SK-N-SH treated with all-trans-retinoic acid at 6 μM for 48 hours (cell line): ENCODE measurements around the gene PPM1K.

Source experiments
- ATAC-seq: fragments of 200-7000 bp; cut with Tn5 transposase; 3 replicates; pipeline ENCODE4 v1.9.1; 2020; ENCODE audit warnings: mild to moderate bottlenecking, moderate library complexity
- ARNTL ChIP-seq: fragments of 450-650 bp; formaldehyde crosslinking; IDR thresholded peaks from 2 replicates; pipeline ENCODE4 v1.5.0; 2020; ENCODE audit warnings: low read depth, mild to moderate bottlenecking, moderate library complexity, borderline replicate concordance
- BACH2 ChIP-seq: fragments of 250-450 bp; sonication (Bioruptor Pico); IDR thresholded peaks from 2 replicates; pipeline ENCODE4 v1.9.0; 2021; ENCODE audit warnings: mild to moderate bottlenecking, borderline replicate concordance
- CSDC2 ChIP-seq: fragments of 250-450 bp; sonication (Bioruptor Pico); IDR thresholded peaks from 2 replicates; pipeline ENCODE4 v1.5.0; 2020; ENCODE audit warnings: mild to moderate bottlenecking, moderate library complexity
- CSRNP3 ChIP-seq: fragments of 250-450 bp; sonication (Bioruptor Pico); IDR thresholded peaks from 2 replicates; pipeline ENCODE4 v1.5.1; 2021; ENCODE audit warnings: mild to moderate bottlenecking, moderate library complexity
- ESRRG ChIP-seq: fragments of 250-450 bp; sonication (Bioruptor Pico); IDR thresholded peaks from 2 replicates; pipeline ENCODE4 v1.6.1; 2021; ENCODE audit warnings: mild to moderate bottlenecking
- GLIS3 ChIP-seq: fragments of 250-450 bp; sonication (Bioruptor Pico); IDR thresholded peaks from 2 replicates; pipeline ENCODE4 v1.5.0; 2020; ENCODE audit warnings: mild to moderate bottlenecking, moderate library complexity
- ISL1 ChIP-seq: fragments of 250-450 bp; sonication (Bioruptor Pico); IDR thresholded peaks from 2 replicates; pipeline ENCODE4 v2.1.2; 2022; ENCODE audit warnings: mild to moderate bottlenecking, moderate library complexity
- OSR1 ChIP-seq: fragments of 250-450 bp; sonication (Bioruptor Pico); IDR thresholded peaks from 2 replicates; pipeline ENCODE4 v1.8.0; 2022; ENCODE audit warnings: moderate library complexity, mild to moderate bottlenecking, inconsistent platforms
- PATZ1 ChIP-seq: fragments of 250-450 bp; sonication (Bioruptor Pico); IDR thresholded peaks from 2 replicates; pipeline ENCODE4 v1.8.0; 2020; ENCODE audit warnings: mild to moderate bottlenecking, moderate library complexity, borderline replicate concordance
- PPARA ChIP-seq: fragments of 250-450 bp; sonication (Bioruptor Pico); IDR thresholded peaks from 2 replicates; pipeline ENCODE4 v1.5.0; 2020; ENCODE audit warnings: mild to moderate bottlenecking, borderline replicate concordance
- SNAI2 ChIP-seq: fragments of 250-450 bp; sonication (Bioruptor Pico); IDR thresholded peaks from 2 replicates; pipeline ENCODE4 v1.5.0; 2020; ENCODE audit warnings: mild to moderate bottlenecking, moderate library complexity
- TCF4 ChIP-seq: fragments of 250-450 bp; sonication (Bioruptor Pico); IDR thresholded peaks from 2 replicates; pipeline ENCODE4 v1.8.0; 2021; ENCODE audit warnings: mild to moderate bottlenecking, moderate library complexity, borderline replicate concordance
- TOX ChIP-seq: fragments of 250-450 bp; sonication (Bioruptor Pico); IDR thresholded peaks from 2 replicates; pipeline ENCODE4 v1.8.0; 2021; ENCODE audit warnings: mild to moderate bottlenecking, moderate library complexity, borderline replicate concordance
- TSHZ2 ChIP-seq: fragments of 250-450 bp; sonication (Bioruptor Pico); IDR thresholded peaks from 2 replicates; pipeline ENCODE4 v1.5.0; 2020; ENCODE audit warnings: mild to moderate bottlenecking, moderate library complexity
- ZC3H10 ChIP-seq: fragments of 250-450 bp; sonication (Bioruptor Pico); IDR thresholded peaks from 2 replicates; pipeline ENCODE4 v1.5.1; 2021; ENCODE audit warnings: mild to moderate bottlenecking, moderate library complexity
- ZFP3 ChIP-seq: fragments of 250-450 bp; sonication (Bioruptor Pico); IDR thresholded peaks from 2 replicates; pipeline ENCODE4 v1.5.0; 2020; ENCODE audit warnings: mild to moderate bottlenecking, moderate library complexity
- ZFP30 ChIP-seq: fragments of 450-650 bp; formaldehyde crosslinking; IDR thresholded peaks from 2 replicates; pipeline ENCODE4 v1.5.0; 2022; ENCODE audit warnings: mild to moderate bottlenecking, moderate library complexity
- ZNF70 ChIP-seq: fragments of 450-650 bp; formaldehyde crosslinking; IDR thresholded peaks from 2 replicates; pipeline ENCODE4 v1.5.0; 2020; ENCODE audit warnings: mild to moderate bottlenecking, moderate library complexity
- TF ChIP-seq, protein P1 (sequence below): fragments of 250-450 bp; sonication (Bioruptor Pico); IDR thresholded peaks from 2 replicates; pipeline ENCODE4 v1.5.1; 2020; ENCODE audit warnings: low read depth, mild to moderate bottlenecking, moderate library complexity
- TF ChIP-seq, protein P2 (sequence below): fragments of 250-450 bp; sonication (Bioruptor Pico); IDR thresholded peaks from 2 replicates; pipeline ENCODE4 v1.8.0; 2021; ENCODE audit warnings: low read depth, mild to moderate bottlenecking, moderate library complexity, borderline replicate concordance

Gene PPM1K

DNA sequence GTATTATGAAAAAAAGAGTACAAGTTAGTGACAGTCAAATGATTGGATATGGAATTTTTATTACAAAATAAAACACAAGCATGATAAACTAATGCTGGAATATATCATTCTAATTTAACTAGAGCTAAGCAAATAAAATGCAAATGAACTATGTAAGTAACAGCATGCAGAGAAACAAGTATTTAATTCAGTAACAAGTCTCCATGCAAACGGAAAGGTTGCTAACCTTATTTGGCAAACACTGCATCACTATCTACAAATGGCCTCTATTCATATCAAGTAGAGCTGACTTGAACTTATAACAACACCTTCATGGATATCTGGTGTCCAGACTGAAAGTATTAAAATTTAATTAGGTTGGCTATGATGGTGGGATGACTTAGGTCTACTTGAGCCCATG is 15.4 kb downstream of the PPM1K start:
- TF ChIP-seq, protein P1, sequence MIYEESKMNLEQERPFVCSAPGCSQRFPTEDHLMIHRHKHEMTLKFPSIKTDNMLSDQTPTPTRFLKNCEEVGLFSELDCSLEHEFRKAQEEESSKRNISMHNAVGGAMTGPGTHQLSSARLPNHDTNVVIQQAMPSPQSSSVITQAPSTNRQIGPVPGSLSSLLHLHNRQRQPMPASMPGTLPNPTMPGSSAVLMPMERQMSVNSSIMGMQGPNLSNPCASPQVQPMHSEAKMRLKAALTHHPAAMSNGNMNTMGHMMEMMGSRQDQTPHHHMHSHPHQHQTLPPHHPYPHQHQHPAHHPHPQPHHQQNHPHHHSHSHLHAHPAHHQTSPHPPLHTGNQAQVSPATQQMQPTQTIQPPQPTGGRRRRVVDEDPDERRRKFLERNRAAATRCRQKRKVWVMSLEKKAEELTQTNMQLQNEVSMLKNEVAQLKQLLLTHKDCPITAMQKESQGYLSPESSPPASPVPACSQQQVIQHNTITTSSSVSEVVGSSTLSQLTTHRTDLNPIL (CRISPR knock-in tag): no peak
- TF ChIP-seq OSR1 (CRISPR knock-in tag) (no peak), TSHZ2 (no peak), TCF4 (CRISPR knock-in tag) (no peak), CSDC2 (CRISPR knock-in tag) (no peak), CSRNP3 (CRISPR knock-in tag) (no peak), BACH2 (no peak), ZC3H10 (CRISPR knock-in tag) (no peak), PATZ1 (no peak), GLIS3 (no peak), ESRRG (CRISPR knock-in tag) (no peak), ZFP3 (CRISPR knock-in tag) (no peak)
- TF ChIP-seq, protein P2, sequence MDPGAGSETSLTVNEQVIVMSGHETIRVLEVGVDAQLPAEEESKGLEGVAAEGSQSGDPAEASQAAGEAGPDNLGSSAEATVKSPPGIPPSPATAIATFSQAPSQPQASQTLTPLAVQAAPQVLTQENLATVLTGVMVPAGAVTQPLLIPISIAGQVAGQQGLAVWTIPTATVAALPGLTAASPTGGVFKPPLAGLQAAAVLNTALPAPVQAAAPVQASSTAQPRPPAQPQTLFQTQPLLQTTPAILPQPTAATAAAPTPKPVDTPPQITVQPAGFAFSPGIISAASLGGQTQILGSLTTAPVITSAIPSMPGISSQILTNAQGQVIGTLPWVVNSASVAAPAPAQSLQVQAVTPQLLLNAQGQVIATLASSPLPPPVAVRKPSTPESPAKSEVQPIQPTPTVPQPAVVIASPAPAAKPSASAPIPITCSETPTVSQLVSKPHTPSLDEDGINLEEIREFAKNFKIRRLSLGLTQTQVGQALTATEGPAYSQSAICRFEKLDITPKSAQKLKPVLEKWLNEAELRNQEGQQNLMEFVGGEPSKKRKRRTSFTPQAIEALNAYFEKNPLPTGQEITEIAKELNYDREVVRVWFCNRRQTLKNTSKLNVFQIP (CRISPR knock-in tag): no peak
- no peak for ATAC-seq

DNA sequence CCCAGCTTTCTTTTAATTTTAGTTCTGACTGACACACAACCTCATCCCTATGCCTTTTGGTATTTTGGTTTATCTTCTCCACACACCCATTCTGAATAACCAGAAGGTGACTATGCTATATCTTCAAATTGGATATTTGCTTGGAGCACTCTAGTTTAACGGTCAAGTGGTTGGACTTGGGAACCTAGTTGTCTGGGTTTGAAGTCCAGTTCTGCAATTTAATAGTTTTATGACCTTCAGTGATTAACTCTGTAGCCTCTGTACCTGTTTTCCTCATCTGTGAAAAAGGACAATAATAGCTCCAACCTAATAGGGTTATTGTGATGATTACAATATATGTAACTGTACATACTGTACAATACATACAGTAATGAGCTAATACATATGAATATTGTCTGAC is 20.0 kb downstream of the PPM1K start:
- no peak for ATAC-seq
- TF ChIP-seq PPARA (CRISPR knock-in tag): no peak
- TF ChIP-seq CSDC2 (CRISPR knock-in tag): no peak
- no peak for TF ChIP-seq GLIS3
- TF ChIP-seq, protein P2 (CRISPR knock-in tag): no peak
- TF ChIP-seq ZC3H10 (CRISPR knock-in tag): no peak
- TF ChIP-seq ZNF70: no peak
- no peak for TF ChIP-seq SNAI2 (CRISPR knock-in tag)
- no peak for TF ChIP-seq BACH2
- TF ChIP-seq, all 23 proteins: peak for 0

- no peak for ATAC-seq
- TF ChIP-seq BACH2 (no peak), ZC3H10 (CRISPR knock-in tag) (no peak), ESRRG (CRISPR knock-in tag) (no peak), ARNTL (no peak), ZFP30 (CRISPR knock-in tag) (no peak), GLIS3 (no peak), OSR1 (CRISPR knock-in tag) (no peak), TOX (CRISPR knock-in tag) (no peak), CSRNP3 (CRISPR knock-in tag) (no peak), PATZ1 (no peak), ISL1 (CRISPR knock-in tag) (no peak)
- TF ChIP-seq, protein P2 (CRISPR knock-in tag): no peak
Measured at GRCh38 chr4:88257726-88258125, 26.6 kb downstream of the PPM1K start.
